ENCODE results near the gene TPCN1.

The TPCN1 gene

GRCh38 chr12:113267621-113268020, 46.4 kb downstream of the TPCN1 start:
- no peak for TF ChIP-seq CTCF (IDR thresholded peaks at IDR 0.05; ENCODE audit: low read depth, low read length)
- Histone ChIP-seq H3K4me3 (ENCODE audit: low read depth, low read length) (no peak overlapping the region), H3K9me3 (ENCODE audit: severe bottlenecking) (no peaks in the 10 kb centered on the region), H3K27ac (no peak overlapping the region), H3K27me3 (ENCODE audit: insufficient read depth, low read depth, severe bottlenecking) (no peaks in the 10 kb centered on the region), H3K36me3 (no peaks in the 10 kb centered on the region)
- no peak for DNase-seq

- Histone ChIP-seq H3K4me3 (ENCODE audit: low read depth, low read length) (no peak overlapping the region), H3K9me3 (ENCODE audit: severe bottlenecking) (no peaks in the 10 kb centered on the region), H3K27ac (no peak overlapping the region), H3K27me3 (ENCODE audit: insufficient read depth, low read depth, severe bottlenecking) (no peaks in the 10 kb centered on the region), H3K36me3 (no peaks in the 10 kb centered on the region)
- no peak for TF ChIP-seq CTCF (IDR thresholded peaks at IDR 0.05; ENCODE audit: low read depth, low read length)
- DNase-seq = no peak
Measured at GRCh38 chr12:113268136-113268535, 46.9 kb downstream of the TPCN1 start.

GRCh38 chr12:113268621-113269020, 47.4 kb downstream of the TPCN1 start:
- H3K36me3 ChIP-seq = no peaks in the 10 kb centered on the region
- DNase-seq = no peak
- no peaks in the 10 kb centered on the region for H3K27me3 ChIP-seq (ENCODE audit: insufficient read depth, low read depth, severe bottlenecking)
- H3K27ac ChIP-seq = no peak overlapping the region
- no peak overlapping the region for H3K4me3 ChIP-seq (ENCODE audit: low read depth, low read length)
- no peak for TF ChIP-seq CTCF (IDR thresholded peaks at IDR 0.05; ENCODE audit: low read depth, low read length)
- H3K9me3 ChIP-seq (ENCODE audit: severe bottlenecking) = no peaks in the 10 kb centered on the region

GRCh38 chr12:113269257-113269943, 48.1 kb downstream of the TPCN1 start:
- TF ChIP-seq CTCF (IDR thresholded peaks at IDR 0.05; ENCODE audit: low read depth, low read length) = no peak
- Histone ChIP-seq H3K36me3 (no peaks in the 10 kb centered on the region), H3K27ac (no peak overlapping the region), H3K27me3 (ENCODE audit: insufficient read depth, low read depth, severe bottlenecking) (no peaks in the 10 kb centered on the region), H3K4me3 (ENCODE audit: low read depth, low read length) (no peak overlapping the region), H3K9me3 (ENCODE audit: severe bottlenecking) (no peaks in the 10 kb centered on the region)
- DNase-seq = no peak

GRCh38 chr12:113270709-113271009, 49.4 kb downstream of the TPCN1 start:
- Histone ChIP-seq H3K27me3 (ENCODE audit: insufficient read depth, low read depth, severe bottlenecking) (no peaks in the 10 kb centered on the region), H3K36me3 (no peaks in the 10 kb centered on the region), H3K9me3 (ENCODE audit: severe bottlenecking) (no peaks in the 10 kb centered on the region), H3K4me3 (ENCODE audit: low read depth, low read length) (no peak overlapping the region), H3K27ac (no peak overlapping the region)
- DNase-seq = no peak
- no peak for TF ChIP-seq CTCF (IDR thresholded peaks at IDR 0.05; ENCODE audit: low read depth, low read length)

GRCh38 chr12:113271466-113271852, 50.2 kb downstream of the TPCN1 start:
- no peaks in the 10 kb centered on the region for H3K9me3 ChIP-seq (ENCODE audit: severe bottlenecking)
- H3K36me3 ChIP-seq = no peaks in the 10 kb centered on the region
- H3K27me3 ChIP-seq (ENCODE audit: insufficient read depth, low read depth, severe bottlenecking) = no peaks in the 10 kb centered on the region
- DNase-seq = no peak
- TF ChIP-seq CTCF (IDR thresholded peaks at IDR 0.05; ENCODE audit: low read depth, low read length) = no peak
- H3K27ac ChIP-seq = no peak overlapping the region
- H3K4me3 ChIP-seq (ENCODE audit: low read depth, low read length) = no peak overlapping the region

All from WERI-Rb-1 (cell line).